ENCODE results near the gene SLC13A3.

Gene SLC13A3

GRCh38 chr20:46558511-46558959 lies 92.7 kb downstream of the SLC13A3 start:
- peak; percentile 21 to 50 (median 43) for DNase-seq (ENCODE audit: low read depth in 3 of 3)

DNA sequence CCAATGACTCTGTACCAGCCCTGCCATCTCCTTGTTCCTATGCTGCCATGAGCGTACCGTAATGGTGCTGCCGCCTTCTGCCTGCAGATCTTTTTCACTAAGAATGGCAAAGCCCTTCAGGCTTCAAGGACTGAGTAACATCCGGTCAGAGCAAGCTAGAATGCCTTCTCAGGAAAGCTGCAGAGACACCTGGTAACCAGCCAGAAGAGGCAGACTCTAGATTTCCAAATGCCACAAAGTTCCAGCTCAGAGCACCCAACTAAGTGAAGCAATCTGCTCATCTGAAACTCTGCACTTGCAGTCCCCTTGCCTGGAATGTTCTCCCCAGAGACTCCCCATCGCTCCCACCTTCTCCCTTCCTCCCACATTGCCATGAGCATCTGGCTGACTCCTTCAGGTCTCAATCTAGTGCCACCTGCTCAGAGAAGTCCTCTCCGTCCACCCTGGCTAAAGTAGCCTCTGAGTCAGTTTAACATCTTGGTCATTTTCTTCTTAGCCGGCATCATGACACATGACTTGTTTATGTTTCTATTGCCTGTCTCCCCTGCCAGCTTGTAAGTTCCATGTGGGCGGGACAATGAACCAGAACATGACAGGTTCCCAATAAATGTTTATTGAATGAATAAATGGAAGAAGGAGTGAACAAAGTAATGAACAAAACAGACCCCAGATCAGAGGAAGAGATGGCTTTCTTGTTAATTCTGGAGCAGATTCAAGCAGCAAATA lies 93.9 kb downstream of the SLC13A3 start:
- no peak for DNase-seq (ENCODE audit: low read depth in 3 of 3)

- DNase-seq (ENCODE audit: low read depth in 3 of 3), result no peak
These were observed 95.8 kb downstream of the SLC13A3 start for GRCh38 chr20:46555370-46555956.

DNA sequence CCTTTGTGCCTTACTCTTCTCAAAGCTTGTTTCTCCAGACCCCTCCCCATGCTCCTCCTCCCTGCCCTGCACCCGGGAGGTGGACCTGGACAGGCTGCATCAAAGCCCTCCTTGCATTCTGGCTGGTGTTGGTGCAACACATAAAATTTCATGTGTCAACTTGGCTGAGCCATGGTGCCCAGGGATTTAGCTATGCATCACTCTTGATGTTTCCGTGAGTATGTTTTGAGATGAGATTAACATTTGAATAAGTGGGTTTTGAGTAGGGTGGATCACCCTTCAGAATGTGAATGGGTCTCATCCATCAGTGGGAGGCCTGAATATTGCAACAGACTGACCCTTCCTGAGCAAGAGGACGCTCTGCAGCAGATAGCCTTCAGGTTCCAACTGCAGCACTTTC lies 96.4 kb downstream of the SLC13A3 start:
- no peak for DNase-seq (ENCODE audit: low read depth in 3 of 3)

- DNase-seq (ENCODE audit: low read depth in 3 of 3), result no peak
These were observed 97.3 kb downstream of the SLC13A3 start for GRCh38 chr20:46553926-46554325.

- DNase-seq (ENCODE audit: low read depth in 3 of 3), result peak in 2 of 3 experiments; percentile 16 to 43
These were observed 98.5 kb downstream of the SLC13A3 start for GRCh38 chr20:46552460-46553420.

DNA sequence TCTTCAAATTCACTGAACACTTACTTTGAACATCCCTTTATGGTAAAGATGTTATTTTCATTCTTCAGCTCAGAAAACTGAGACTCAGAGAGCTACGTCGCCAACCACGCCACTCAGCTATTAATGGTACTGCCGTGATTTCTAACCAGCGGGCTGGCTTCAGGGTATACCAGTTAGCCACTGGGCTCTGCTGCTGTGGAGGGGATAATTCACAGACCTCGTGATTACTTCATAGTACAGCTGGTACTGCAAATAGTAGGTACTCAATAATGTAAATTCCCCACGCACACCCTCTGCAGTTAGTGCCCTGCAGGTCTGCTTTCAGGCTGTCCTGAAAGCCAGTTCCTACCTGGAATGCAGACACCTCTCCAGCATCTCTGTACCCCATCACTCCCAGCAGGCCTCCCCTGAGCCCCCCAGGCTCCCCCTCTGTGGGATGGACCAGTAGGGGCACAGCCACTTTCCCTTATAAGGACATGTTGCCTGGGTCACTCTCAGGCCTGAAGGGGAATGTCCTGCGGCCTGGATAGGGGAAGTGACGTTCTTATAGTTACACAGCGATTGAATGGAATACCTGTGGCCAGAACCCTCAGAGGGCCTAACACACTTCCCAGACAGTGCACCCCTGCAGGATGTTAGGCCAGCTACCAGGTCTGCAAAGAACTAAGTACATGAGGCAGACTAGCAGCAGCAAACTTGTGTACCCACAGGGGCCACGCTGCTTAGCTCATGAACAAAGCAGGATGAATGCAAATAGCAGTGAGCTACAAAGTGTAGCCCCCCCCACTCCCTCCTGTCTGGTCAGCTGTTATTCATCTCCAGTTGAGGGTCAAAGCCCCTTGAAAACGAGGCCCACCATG lies 99.5 kb downstream of the SLC13A3 start:
- DNase-seq (ENCODE audit: low read depth in 3 of 3), result no peak

DNA sequence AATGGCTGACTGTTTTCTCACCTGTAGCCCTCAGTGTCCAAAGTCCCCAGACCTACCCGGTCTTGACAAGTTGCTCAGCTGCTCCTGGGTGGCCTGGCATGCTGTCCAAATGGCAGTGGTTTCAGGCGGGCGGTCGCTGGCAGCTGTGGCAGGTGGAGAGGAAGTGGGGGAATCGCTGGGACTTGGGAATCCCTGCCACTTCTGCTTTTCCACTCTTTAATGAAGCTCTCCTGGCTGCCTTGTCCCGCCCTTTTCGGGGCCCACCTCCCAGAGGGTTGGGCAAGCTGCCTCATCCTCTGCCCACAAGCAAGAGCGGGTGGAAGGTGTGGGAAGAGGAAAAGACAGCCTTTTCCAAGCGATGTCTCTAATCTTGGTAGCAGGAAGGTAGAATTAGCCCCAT lies 100.8 kb downstream of the SLC13A3 start, which contains the start of gene OCSTAMP:
TSS of gene OCSTAMP (minus strand) at position 194 of the 400 bp plus-strand sequence. CDS start at position 100, 94 bp downstream.
- DNase-seq (ENCODE audit: low read depth in 3 of 3), result no peak

DNA sequence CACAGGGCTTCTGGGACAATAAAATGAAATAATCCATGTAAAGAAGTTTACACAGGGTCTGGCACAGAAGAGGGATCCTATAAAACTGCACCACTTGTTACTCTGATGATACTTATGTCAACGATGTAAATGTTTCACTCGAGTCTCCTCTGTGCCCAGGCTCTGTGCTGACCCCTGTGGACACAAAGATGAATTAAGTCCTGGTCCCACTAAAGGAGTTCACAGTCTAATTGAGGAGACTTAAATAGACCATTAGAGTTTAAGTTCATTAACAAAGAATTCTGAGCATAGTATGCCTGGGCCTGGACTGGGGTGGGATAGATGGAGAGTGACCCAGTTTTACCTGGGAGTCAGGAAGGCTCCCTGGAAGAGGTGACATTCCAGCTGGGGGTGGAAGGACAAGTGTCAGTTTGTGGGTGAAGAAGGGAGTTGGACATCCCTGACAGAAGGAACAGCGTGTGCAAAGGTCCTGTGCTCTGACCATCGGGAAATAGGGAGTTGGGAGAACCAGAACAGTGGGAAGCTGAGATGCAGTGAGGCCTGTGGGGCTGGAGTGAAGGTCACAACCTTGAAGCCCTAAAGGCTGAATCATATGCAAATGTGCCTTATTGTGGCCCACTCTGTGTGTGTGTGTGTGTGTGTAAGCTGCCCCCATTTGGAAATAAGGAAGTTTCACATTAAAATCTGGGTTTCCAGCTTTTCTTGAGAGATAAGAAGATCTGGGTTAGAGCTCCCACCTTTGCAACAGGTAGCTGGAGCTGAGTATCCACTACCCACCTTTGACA lies 101.9 kb downstream of the SLC13A3 start:
- no peak for DNase-seq (ENCODE audit: low read depth in 3 of 3)

- no peak for DNase-seq (ENCODE audit: low read depth in 3 of 3)
These were observed 102.6 kb downstream of the SLC13A3 start for GRCh38 chr20:46548688-46549087.

GRCh38 chr20:46547995-46548394 lies 103.3 kb downstream of the SLC13A3 start:
- no peak for DNase-seq (ENCODE audit: low read depth in 3 of 3)

DNA sequence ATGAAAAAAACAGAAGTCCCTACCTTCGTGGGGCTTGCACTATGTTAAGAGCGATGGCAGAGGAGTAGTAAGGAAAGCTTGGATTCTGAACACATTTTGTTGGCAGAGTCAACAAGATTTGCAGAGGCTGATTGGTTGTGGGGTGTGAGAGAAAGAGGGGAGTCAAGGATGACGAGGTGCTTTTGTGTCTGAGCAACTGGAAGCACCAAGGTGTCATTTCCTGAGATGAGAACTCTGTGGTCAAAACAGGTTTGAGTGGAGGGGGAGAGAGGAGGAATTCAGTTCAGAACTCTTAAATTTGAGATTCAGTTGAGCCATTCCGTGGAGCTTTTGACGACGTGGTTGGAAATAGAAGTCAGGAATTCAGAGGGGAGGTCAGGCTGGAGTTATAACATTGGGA lies 104.3 kb downstream of the SLC13A3 start:
- no peak for DNase-seq (ENCODE audit: low read depth in 3 of 3)

- no peak for DNase-seq (ENCODE audit: low read depth in 3 of 3)
These were observed 105.0 kb downstream of the SLC13A3 start for GRCh38 chr20:46546298-46546697.

GRCh38 chr20:46545827-46546138 lies 105.5 kb downstream of the SLC13A3 start:
- DNase-seq (ENCODE audit: low read depth in 3 of 3), result no peak

- peak in 2 of 3 experiments; percentile 10 to 16 for DNase-seq (ENCODE audit: low read depth in 3 of 3)
These were observed 106.0 kb downstream of the SLC13A3 start for GRCh38 chr20:46545077-46545826.

GRCh38 chr20:46544576-46544975 lies 106.7 kb downstream of the SLC13A3 start:
- DNase-seq (ENCODE audit: low read depth in 3 of 3), result no peak

GRCh38 chr20:46543959-46544358 lies 107.3 kb downstream of the SLC13A3 start:
- DNase-seq (ENCODE audit: low read depth in 3 of 3), result no peak

DNA sequence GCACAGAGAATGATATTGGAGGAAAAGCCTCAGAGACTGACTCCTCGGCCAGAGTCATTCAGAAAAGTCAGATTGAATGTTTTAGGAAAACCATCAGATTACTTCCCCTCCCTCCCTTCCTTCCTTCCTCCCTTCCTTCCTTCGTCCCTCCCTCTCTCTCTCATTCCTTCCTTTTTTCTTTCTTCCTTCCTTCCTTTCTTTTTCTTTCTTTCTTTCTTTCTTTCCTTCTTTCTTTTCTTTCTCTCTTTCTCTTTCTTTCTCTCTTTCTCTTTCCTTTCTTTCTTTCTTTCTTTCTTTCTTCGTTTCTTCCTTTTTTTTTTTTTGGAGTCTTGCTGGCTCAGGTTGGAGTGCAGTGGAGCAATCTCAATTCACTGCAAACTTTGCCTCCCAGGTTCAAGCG lies 108.2 kb downstream of the SLC13A3 start:
- DNase-seq (ENCODE audit: low read depth in 3 of 3), result no peak

- no peak for DNase-seq (ENCODE audit: low read depth in 3 of 3)
These were observed 109.9 kb downstream of the SLC13A3 start for GRCh38 chr20:46541229-46541935.
